ENCODE results near the gene OGDHL. TPM values are rescaled to one million over a fixed set of nuclear protein-coding genes. Genes with fewer than 3 reads are reported as not detected.
A peak's percentile ranks its signal among the peaks of the same experiment; 100 is the strongest.

The OGDHL gene
- 7.5 TPM for total RNA-seq (ENCODE audit: unreplicated experiment)
- long read RNA-seq, partial matches to known transcripts: 3 of 7 reads
- long read RNA-seq, other reads (novel, unspliced or antisense): 3 of 7 reads

DNA sequence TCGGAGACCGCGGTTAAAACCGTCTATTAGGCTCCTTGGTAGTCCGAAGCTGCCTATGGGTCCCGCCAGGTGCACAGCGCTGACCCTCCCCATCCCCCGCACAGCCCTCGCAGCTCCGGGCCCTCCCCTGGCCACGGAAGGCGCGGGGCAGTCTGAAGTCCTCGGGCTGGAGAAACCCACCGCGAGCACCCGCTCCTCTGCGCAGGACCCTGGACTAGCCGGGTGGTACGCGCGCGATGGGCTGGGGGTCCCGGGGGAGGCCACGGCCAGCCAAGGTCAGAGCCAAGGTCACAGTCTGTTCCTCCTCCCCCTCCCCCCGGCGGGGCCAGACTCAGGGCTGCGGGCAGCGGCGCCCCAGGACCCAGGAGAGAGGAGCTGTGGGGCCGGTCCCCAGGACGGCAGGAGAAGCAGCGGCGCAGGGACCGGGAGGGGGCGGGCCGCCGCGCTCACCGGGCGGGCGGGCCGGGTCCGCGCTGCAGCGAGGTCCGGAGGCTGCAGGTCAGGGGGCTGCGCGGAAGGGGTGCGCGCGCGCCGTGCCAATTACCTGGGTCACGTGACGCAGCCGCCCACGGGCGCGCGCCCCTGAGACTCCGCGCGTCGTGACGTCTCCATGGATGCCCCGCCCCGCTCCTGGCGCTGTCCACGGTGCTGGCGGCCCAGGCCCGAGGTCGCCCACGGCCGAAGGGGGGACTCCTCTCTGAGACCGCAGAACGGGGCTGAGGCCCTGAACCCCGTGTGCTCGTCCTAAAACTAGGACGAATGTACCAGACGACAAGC lies at the start of gene OGDHL:
Gene OGDHL, minus strand, starts transcription at position 535 of the 777 bp plus-strand sequence. CDS start 3,731 bp downstream, outside the sequence.
- TF ChIP-seq, protein P1, sequence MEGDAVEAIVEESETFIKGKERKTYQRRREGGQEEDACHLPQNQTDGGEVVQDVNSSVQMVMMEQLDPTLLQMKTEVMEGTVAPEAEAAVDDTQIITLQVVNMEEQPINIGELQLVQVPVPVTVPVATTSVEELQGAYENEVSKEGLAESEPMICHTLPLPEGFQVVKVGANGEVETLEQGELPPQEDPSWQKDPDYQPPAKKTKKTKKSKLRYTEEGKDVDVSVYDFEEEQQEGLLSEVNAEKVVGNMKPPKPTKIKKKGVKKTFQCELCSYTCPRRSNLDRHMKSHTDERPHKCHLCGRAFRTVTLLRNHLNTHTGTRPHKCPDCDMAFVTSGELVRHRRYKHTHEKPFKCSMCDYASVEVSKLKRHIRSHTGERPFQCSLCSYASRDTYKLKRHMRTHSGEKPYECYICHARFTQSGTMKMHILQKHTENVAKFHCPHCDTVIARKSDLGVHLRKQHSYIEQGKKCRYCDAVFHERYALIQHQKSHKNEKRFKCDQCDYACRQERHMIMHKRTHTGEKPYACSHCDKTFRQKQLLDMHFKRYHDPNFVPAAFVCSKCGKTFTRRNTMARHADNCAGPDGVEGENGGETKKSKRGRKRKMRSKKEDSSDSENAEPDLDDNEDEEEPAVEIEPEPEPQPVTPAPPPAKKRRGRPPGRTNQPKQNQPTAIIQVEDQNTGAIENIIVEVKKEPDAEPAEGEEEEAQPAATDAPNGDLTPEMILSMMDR (IDR thresholded peaks at IDR 0.05; ENCODE audit: unreplicated experiment): no peak
- H3K4me3 Mint-ChIP-seq (ENCODE audit: unreplicated experiment): peak within 1 kb of the TSS; percentile 85
- peaks cover 3% of the 10 kb centered on the region for H3K4me1 Mint-ChIP-seq (ENCODE audit: unreplicated experiment)
- peak; percentile 87 for DNase-seq (ENCODE audit: low spot score)
- H3K27ac Mint-ChIP-seq (ENCODE audit: unreplicated experiment): no peak within 1 kb of the TSS
- no peaks in the 10 kb centered on the region for H3K9me3 Mint-ChIP-seq (ENCODE audit: unreplicated experiment)
- H3K36me3 Mint-ChIP-seq (ENCODE audit: low read depth, unreplicated experiment): no peaks in the 10 kb centered on the region
- H3K27me3 Mint-ChIP-seq (ENCODE audit: unreplicated experiment): peaks cover 11% of the 10 kb centered on the region

- no peak overlapping the region for H3K27ac Mint-ChIP-seq (ENCODE audit: unreplicated experiment)
- H3K9me3 Mint-ChIP-seq (ENCODE audit: unreplicated experiment): peaks cover 7% of the 10 kb centered on the region
- TF ChIP-seq, protein P1 (IDR thresholded peaks at IDR 0.05; ENCODE audit: unreplicated experiment): no peak
- no peaks in the 10 kb centered on the region for H3K36me3 Mint-ChIP-seq (ENCODE audit: low read depth, unreplicated experiment)
- no peaks in the 10 kb centered on the region for H3K27me3 Mint-ChIP-seq (ENCODE audit: unreplicated experiment)
- H3K4me3 Mint-ChIP-seq (ENCODE audit: unreplicated experiment): no peak overlapping the region
- peaks cover 5% of the 10 kb centered on the region for H3K4me1 Mint-ChIP-seq (ENCODE audit: unreplicated experiment)
- no peak for DNase-seq (ENCODE audit: low spot score)
Observed at GRCh38 chr10:49803988-49804387, 41.9 kb upstream of the OGDHL start.

DNA sequence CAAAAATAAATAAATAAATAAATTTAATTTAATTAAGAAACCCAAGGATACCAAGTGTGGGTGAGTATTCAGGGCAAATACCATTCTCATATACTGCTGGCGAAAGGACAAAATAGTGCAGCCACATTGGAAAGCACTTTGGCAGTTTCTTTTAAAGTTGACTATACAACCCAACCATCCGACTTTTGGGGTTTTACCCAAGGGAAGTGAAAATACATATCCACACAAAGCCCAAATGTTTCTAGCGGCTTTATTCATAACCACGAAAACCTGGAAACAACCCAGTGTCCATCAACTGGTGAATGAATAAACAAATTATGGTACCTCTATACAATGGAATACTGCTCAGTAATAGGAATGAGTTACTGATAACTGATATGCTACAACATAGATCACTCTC lies 36.2 kb upstream of the OGDHL start:
- H3K36me3 Mint-ChIP-seq (ENCODE audit: low read depth, unreplicated experiment): no peaks in the 10 kb centered on the region
- no peak overlapping the region for H3K27ac Mint-ChIP-seq (ENCODE audit: unreplicated experiment)
- no peaks in the 10 kb centered on the region for H3K27me3 Mint-ChIP-seq (ENCODE audit: unreplicated experiment)
- no peaks in the 10 kb centered on the region for H3K9me3 Mint-ChIP-seq (ENCODE audit: unreplicated experiment)
- H3K4me1 Mint-ChIP-seq (ENCODE audit: unreplicated experiment): peaks cover 5% of the 10 kb centered on the region
- DNase-seq (ENCODE audit: low spot score): no peak
- H3K4me3 Mint-ChIP-seq (ENCODE audit: unreplicated experiment): no peak overlapping the region
- TF ChIP-seq, protein P1 (IDR thresholded peaks at IDR 0.05; ENCODE audit: unreplicated experiment): no peak

DNA sequence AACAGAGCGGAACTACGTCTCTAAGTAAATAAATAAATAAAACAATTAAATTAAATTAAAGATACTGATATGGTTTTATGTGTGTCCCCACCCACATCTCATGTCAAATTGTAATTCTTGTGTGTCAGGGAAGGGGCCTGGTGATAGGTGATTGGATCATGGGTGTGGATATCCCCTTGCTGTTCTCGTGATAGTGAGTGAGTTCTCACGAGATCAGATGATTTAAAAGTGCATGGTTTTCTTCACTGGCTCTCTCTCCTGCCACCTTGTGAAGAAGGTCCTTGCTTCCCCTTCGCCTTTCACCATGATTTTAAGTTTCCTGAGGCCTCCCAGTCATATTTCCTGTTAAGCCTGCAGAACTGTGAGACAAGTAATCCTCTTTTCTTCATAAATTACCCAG lies 29.0 kb upstream of the OGDHL start:
- Mint-ChIP-seq H3K27ac (ENCODE audit: unreplicated experiment) (no peak overlapping the region), H3K36me3 (ENCODE audit: low read depth, unreplicated experiment) (no peaks in the 10 kb centered on the region)

More for the DNA sequence above, 29.0 kb upstream of the OGDHL start:
- Mint-ChIP-seq H3K4me3 (ENCODE audit: unreplicated experiment) (no peak overlapping the region), H3K4me1 (ENCODE audit: unreplicated experiment) (peaks cover 19% of the 10 kb centered on the region), H3K9me3 (ENCODE audit: unreplicated experiment) (no peaks in the 10 kb centered on the region), H3K27me3 (ENCODE audit: unreplicated experiment) (no peaks in the 10 kb centered on the region)
- TF ChIP-seq, protein P1 (IDR thresholded peaks at IDR 0.05; ENCODE audit: unreplicated experiment): no peak
- no peak for DNase-seq (ENCODE audit: low spot score)
